Activated T-helper 1 cell treated with anti-CD3 and anti-CD28 coated beads, Interleukin-12 subunit alpha, Interleukin-12 subunit beta, Interleukin-2, Interleukin-4 antibody, amounts not matched to agents 30 ng/mL and 10 ng/mL and 1 ng/mL, durations not matched to agents 14 hours and 24 hours and 36 hours (primary cell): Measurements from ENCODE around the gene SYT6. TPM values are rescaled to one million over a fixed set of nuclear protein-coding genes. Genes with fewer than 3 reads are reported as not detected.
"Not testable (repeated sequence)": the region's sequence is repeated elsewhere in the genome, so short reads cannot be mapped to it uniquely, and the experiment has no call there.

Experiments used
- DNase-seq: peaks from one replicate; pipeline ENCODE4 v3.0.0; 2021; ENCODE audit warnings: low spot score
- H3K27ac Mint-ChIP-seq: one replicate; pipeline ENCODE4 v1.8.0; 2021; ENCODE audit warnings: mild to moderate bottlenecking, mixed read lengths
- H3K27me3 Mint-ChIP-seq: one replicate; pipeline ENCODE4 v1.8.0; 2022; ENCODE audit warnings: mild to moderate bottlenecking, moderate library complexity, mixed read lengths; ENCODE audit not compliant: insufficient read depth
- H3K36me3 Mint-ChIP-seq: one replicate; pipeline ENCODE4 v1.8.0; 2021; ENCODE audit warnings: low read depth, mixed read lengths
- H3K4me1 Mint-ChIP-seq: one replicate; pipeline ENCODE4 v1.8.0; 2021; ENCODE audit warnings: low read depth, mixed read lengths
- H3K4me3 Mint-ChIP-seq: one replicate; pipeline ENCODE4 v1.8.0; 2021; ENCODE audit warnings: mild to moderate bottlenecking, moderate library complexity, mixed read lengths
- H3K9me3 Mint-ChIP-seq: one replicate; pipeline ENCODE4 v1.8.0; 2021; ENCODE audit warnings: mixed read lengths
- intact Hi-C: fragments of 100-400 bp; cut with micrococcal nuclease; formaldehyde crosslinking; loops from one replicate; pipeline ENCODE4 v1.15.1; 2024
- total RNA-seq: library from RNA; stranded (reverse); gene quantifications from 2 replicates; pipeline ENCODE4 v1.2.3, GENCODE V29; 2022

The SYT6 gene
- total RNA-seq, 1 donor from 2014 or later = not detected

GRCh38 chr1:114079596-114080190 lies 74.0 kb downstream of the SYT6 start:
- Mint-ChIP-seq H3K4me3 (no peak overlapping the region), H3K9me3 (no peaks in the 10 kb centered on the region), H3K27ac (no peak overlapping the region), H3K36me3 (no peaks in the 10 kb centered on the region), H3K4me1 (peaks cover 15% of the 10 kb centered on the region), H3K27me3 (peaks cover 7% of the 10 kb centered on the region)
- DNase-seq = no peak
- intact Hi-C loops = no loop called here

DNA sequence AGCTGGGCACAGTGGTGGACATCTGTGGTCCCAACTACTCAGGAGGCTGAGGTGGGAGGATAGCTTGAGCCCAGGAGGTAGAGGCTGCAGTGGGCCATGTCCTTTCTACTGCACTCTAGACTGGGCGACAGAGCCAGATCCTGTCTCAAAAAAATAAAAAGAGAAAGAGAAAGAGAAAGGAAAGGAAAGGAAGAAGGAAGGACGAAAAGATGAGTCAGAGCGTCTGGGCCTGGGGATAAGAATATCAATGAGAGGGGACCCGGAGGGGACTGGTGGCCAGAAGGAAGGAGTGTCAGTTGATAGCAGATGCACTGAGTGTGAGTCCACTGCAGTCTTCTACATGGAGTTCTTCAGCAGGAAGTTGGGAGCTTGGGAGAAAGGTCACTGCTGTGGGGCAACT lies 75.6 kb downstream of the SYT6 start:
- Mint-ChIP-seq H3K9me3 (no peaks in the 10 kb centered on the region), H3K4me3 (no peak overlapping the region), H3K4me1 (peaks cover 15% of the 10 kb centered on the region), H3K36me3 (no peaks in the 10 kb centered on the region), H3K27ac (no peak overlapping the region), H3K27me3 (peaks cover 5% of the 10 kb centered on the region)
- no peak for DNase-seq
- intact Hi-C loops = no loop called here

DNA sequence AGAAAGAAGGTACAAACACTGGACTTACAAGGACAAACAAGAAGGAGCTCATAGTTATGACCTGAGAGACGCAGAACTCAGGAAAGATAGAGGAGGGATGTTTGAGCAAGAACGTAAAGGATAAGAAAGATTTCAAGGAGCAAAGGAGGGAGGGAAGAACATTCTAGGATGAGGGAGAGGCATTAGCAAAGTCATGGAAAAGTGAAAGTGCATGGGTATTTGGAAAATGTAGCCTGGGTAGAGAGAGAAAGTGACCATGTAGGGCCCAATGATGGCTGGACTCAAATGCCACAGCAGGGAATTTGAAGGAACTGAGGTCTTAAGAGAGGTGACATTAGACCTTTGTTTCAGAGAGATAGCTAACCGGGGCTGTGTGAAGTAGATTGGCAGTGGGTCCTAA lies 76.5 kb downstream of the SYT6 start:
- Mint-ChIP-seq H3K4me3 (no peak overlapping the region), H3K36me3 (no peaks in the 10 kb centered on the region), H3K27ac (no peak overlapping the region), H3K4me1 (peaks cover 15% of the 10 kb centered on the region), H3K9me3 (no peaks in the 10 kb centered on the region), H3K27me3 (peaks cover 7% of the 10 kb centered on the region)
- intact Hi-C loops = no loop called here
- DNase-seq = no peak

- H3K27me3 Mint-ChIP-seq = peaks cover 2% of the 10 kb centered on the region
- H3K36me3 Mint-ChIP-seq = no peaks in the 10 kb centered on the region
- H3K9me3 Mint-ChIP-seq = peaks cover 3% of the 10 kb centered on the region
- peaks cover 15% of the 10 kb centered on the region for H3K4me1 Mint-ChIP-seq
- no peak for DNase-seq
- no peak overlapping the region for H3K27ac Mint-ChIP-seq
- intact Hi-C loops = no loop called here
- no peak overlapping the region for H3K4me3 Mint-ChIP-seq
Observed at GRCh38 chr1:114076308-114076707, 77.4 kb downstream of the SYT6 start.

- no peak overlapping the region for H3K27ac Mint-ChIP-seq
- intact Hi-C loops = no loop called here
- peaks cover 2% of the 10 kb centered on the region for H3K27me3 Mint-ChIP-seq
- no peaks in the 10 kb centered on the region for H3K36me3 Mint-ChIP-seq
- no peak for DNase-seq
- H3K4me3 Mint-ChIP-seq = no peak overlapping the region
- peaks cover 15% of the 10 kb centered on the region for H3K4me1 Mint-ChIP-seq
- peaks cover 3% of the 10 kb centered on the region for H3K9me3 Mint-ChIP-seq
Observed at GRCh38 chr1:114075546-114076242, 78.0 kb downstream of the SYT6 start.

GRCh38 chr1:114075105-114075504 lies 78.6 kb downstream of the SYT6 start:
- H3K4me3 Mint-ChIP-seq = no peak overlapping the region
- H3K27ac Mint-ChIP-seq = no peak overlapping the region
- intact Hi-C loops = no loop called here
- peaks cover 15% of the 10 kb centered on the region for H3K4me1 Mint-ChIP-seq
- DNase-seq = no peak
- peaks cover 7% of the 10 kb centered on the region for H3K9me3 Mint-ChIP-seq
- H3K36me3 Mint-ChIP-seq = no peaks in the 10 kb centered on the region
- H3K27me3 Mint-ChIP-seq = peaks cover 2% of the 10 kb centered on the region

DNA sequence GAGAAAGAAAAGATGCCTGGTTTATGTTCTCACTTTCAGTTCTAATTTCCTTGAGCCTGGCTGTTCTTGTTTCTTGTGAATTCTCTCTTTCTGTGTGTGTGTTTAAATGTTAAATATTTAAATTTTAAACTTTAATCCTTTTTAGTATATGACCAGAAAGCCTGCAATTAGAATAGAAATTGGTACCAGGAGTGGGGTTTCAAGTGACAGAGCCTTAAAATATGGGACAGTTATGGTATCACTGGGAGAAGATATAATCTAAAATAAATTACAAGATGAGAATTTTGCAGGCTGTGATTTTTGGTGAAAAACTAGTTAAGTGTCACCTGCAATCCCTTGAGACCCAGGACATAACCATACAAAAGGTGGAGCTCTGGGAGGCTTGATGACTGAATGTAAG lies 81.4 kb downstream of the SYT6 start:
- Mint-ChIP-seq H3K4me1 (peaks cover 6% of the 10 kb centered on the region), H3K4me3 (no peak overlapping the region), H3K9me3 (peaks cover 10% of the 10 kb centered on the region), H3K27me3 (peaks cover 2% of the 10 kb centered on the region), H3K36me3 (no peaks in the 10 kb centered on the region), H3K27ac (no peak overlapping the region)
- no peak for DNase-seq
- intact Hi-C loops = no loop called here

- H3K27ac Mint-ChIP-seq, H3K4me3 Mint-ChIP-seq, intact Hi-C loops, H3K27me3 Mint-ChIP-seq, DNase-seq, H3K36me3 Mint-ChIP-seq, H3K4me1 Mint-ChIP-seq: not testable (repeated sequence)
- peaks cover 10% of the 10 kb centered on the region for H3K9me3 Mint-ChIP-seq
Observed at GRCh38 chr1:114069762-114070161, 83.9 kb downstream of the SYT6 start.

- intact Hi-C loops, DNase-seq, H3K4me3 Mint-ChIP-seq, H3K27ac Mint-ChIP-seq, H3K36me3 Mint-ChIP-seq, H3K4me1 Mint-ChIP-seq, H3K27me3 Mint-ChIP-seq: not testable (repeated sequence)
- peaks cover 10% of the 10 kb centered on the region for H3K9me3 Mint-ChIP-seq
Observed at GRCh38 chr1:114068684-114069083, 85.0 kb downstream of the SYT6 start.

DNA sequence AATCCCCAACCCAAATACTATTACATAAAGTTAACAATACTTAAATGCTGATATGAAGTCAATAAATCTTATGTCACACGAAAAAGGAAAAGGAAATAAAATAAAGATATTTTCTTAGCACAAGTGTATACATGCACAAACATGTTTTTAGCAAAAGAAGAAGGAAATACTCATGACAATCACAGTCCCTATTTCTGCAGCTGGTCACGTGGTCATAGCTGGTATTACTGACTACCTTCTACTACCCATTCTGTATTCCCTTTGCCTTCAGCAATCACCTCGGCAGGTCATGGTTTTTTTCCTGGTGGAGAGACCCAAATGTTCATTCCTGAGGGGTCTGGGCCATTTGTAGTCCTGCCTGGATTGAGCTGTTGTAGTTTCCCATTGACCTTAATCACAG lies 88.0 kb downstream of the SYT6 start:
- not testable (repeated sequence) for H3K4me1 Mint-ChIP-seq, H3K4me3 Mint-ChIP-seq

DNA sequence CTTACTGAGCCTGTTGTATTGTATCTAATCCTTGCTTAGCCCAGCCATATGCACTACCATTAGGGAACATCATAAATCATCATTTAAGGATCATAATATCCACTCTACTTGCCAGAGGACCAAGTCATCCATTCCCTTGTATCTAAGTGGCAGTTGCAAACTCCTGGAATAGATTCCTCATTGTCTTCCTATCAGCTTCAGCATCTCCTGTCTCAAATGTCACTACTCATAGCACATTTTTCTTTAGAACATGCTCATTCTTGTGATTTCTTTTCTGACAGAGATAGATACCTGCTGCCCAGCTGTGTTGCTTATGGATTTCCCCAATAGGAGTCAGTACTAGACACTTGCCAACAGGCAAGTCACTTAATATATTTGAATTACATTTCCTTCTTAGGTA lies 90.1 kb downstream of the SYT6 start:
- intact Hi-C loops = no loop called here

More for the DNA sequence above, 88.0 kb downstream of the SYT6 start:
- H3K36me3 Mint-ChIP-seq, intact Hi-C loops, H3K27ac Mint-ChIP-seq, DNase-seq, H3K9me3 Mint-ChIP-seq, H3K27me3 Mint-ChIP-seq: not testable (repeated sequence)

DNA sequence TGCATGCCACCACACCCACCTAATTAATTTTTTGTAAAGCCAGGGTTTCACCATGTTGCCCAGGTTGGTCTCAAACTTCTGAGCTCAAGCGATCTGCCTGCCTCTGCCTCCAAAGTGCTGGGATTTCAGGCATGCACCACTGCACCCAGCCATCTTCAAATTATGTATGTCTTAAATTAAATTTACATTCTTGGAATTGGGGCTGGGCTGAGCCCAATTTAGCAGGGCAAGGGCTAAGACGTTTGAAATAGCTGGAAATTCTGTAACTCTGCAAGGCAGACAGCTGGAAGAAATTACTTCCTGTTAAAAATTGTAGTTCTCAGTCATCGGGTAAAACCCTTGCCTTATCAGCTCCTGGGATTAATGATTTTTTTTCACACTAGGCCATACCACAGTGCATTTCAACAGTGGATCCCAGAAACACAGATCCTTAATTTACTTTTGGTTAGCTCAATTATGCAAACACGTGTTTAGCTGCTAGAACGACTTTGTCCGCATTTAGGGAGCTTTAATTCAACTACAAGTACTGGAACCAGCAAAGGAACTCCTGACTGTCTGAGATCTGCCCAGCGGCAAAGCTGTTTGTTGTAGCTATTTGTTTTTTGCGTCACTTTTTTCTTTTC lies 91.1 kb downstream of the SYT6 start:
- H3K27me3 Mint-ChIP-seq = peaks cover 4% of the 10 kb centered on the region
- no peak overlapping the region for H3K27ac Mint-ChIP-seq
- intact Hi-C loops = no loop called here
- no peaks in the 10 kb centered on the region for H3K36me3 Mint-ChIP-seq
- DNase-seq = no peak
- peaks cover 14% of the 10 kb centered on the region for H3K9me3 Mint-ChIP-seq
- no peaks in the 10 kb centered on the region for H3K4me1 Mint-ChIP-seq
- no peak overlapping the region for H3K4me3 Mint-ChIP-seq

More for the DNA sequence above, 90.1 kb downstream of the SYT6 start:
- Mint-ChIP-seq H3K4me3 (no peak overlapping the region), H3K4me1 (no peaks in the 10 kb centered on the region), H3K9me3 (peaks cover 14% of the 10 kb centered on the region), H3K36me3 (no peaks in the 10 kb centered on the region), H3K27ac (no peak overlapping the region), H3K27me3 (peaks cover 4% of the 10 kb centered on the region)
- no peak for DNase-seq

DNA sequence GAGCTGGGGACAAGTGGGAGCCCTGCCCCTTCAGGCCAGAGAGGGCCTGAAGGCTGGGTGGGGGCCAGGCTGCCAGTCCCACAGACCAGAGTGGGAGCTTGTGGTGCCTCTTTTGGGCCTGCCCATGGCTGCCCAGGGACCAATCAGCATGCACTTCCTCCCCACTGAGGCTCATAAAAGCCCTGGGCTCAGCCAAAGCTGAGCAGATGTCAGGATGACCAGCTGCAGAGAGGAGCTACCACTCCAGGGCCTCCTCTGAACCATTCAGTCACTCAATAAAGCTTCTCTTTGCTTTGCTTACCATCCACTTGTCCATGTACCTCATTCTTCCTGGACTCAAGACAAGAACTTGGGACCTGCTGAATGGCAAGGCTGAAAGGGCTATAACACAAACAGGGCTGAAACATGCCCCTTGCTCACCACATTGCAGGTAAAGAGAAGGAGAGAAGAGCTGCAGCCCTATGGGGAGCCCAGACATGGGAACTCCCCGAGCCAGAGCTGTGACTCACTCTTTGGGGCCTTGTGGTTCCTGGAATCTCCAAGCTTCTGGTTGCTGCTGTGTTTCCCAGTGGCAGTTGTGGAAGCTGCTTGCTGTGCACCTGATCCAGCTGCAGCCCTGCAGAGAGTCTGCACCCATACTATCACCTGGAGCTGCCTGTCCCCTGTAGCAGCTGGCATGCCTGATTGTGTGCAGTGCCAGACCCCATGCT lies 92.4 kb downstream of the SYT6 start:
- DNase-seq = no peak
- no peaks in the 10 kb centered on the region for H3K36me3 Mint-ChIP-seq
- no peak overlapping the region for H3K27ac Mint-ChIP-seq
- peaks cover 11% of the 10 kb centered on the region for H3K9me3 Mint-ChIP-seq
- no peaks in the 10 kb centered on the region for H3K4me1 Mint-ChIP-seq
- H3K27me3 Mint-ChIP-seq = peaks cover 4% of the 10 kb centered on the region
- intact Hi-C loops = no loop called here
- H3K4me3 Mint-ChIP-seq = no peak overlapping the region
